Activated T-helper 17 cell treated with anti-CD3 and anti-CD28 coated beads, Interleukin-2, amount 50 U/mL, for 72 hours (primary cell): Measurements from ENCODE around the gene GPR146. TPM values are rescaled to one million over a fixed set of nuclear protein-coding genes. Genes with fewer than 3 reads are reported as not detected.

Source experiments
- ATAC-seq: fragments of 150-1000 bp; cut with Tn5 transposase; replicated peaks from 2 replicates; pipeline ENCODE4 v1.10.0; 2021; ENCODE audit warnings: mild to moderate bottlenecking, moderate library complexity
- H3K27ac Mint-ChIP-seq: one replicate; pipeline ENCODE4 v1.8.0; 2022; ENCODE audit warnings: mixed read lengths
- H3K27me3 Mint-ChIP-seq: one replicate; pipeline ENCODE4 v1.8.0; 2022; ENCODE audit warnings: mixed read lengths
- H3K36me3 Mint-ChIP-seq: one replicate; pipeline ENCODE4 v1.8.0; 2022; ENCODE audit warnings: low read depth, mild to moderate bottlenecking, mixed read lengths
- H3K4me1 Mint-ChIP-seq: one replicate; pipeline ENCODE4 v1.8.0; 2022; ENCODE audit warnings: mixed read lengths
- H3K4me3 Mint-ChIP-seq: one replicate; pipeline ENCODE4 v1.8.0; 2022; ENCODE audit warnings: mild to moderate bottlenecking, mixed read lengths
- H3K9me3 Mint-ChIP-seq: one replicate; pipeline ENCODE4 v1.8.0; 2022; ENCODE audit warnings: mixed read lengths
- total RNA-seq, 2 donors: library from RNA; stranded (reverse); gene quantifications; one replicate each; pipeline ENCODE4 v1.2.3, GENCODE V29; 2022

GPR146 gene
- total RNA-seq, 2 donors from 2014 or later = 2.0 to 14.9 TPM

DNA sequence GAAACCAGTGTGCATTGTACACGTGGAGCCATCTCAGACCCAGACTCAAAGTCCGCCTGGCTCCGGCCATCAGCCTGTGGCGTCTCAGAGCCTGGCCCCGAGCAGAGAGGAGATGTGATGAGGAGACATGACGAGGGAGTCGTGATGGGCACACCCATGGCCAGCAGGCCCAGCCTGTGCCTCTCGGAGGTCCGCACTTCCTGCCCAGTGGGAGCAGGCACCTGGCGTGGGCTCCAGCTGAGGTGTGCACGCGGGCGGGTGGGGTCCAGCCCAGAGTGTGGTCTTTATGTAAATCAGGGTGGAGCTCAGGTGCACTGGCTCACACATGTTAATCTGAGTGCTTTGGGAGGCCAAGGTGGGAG, 26.0 kb upstream of the GPR146 start:
- H3K27me3 Mint-ChIP-seq = no peaks in the 10 kb centered on the region
- H3K27ac Mint-ChIP-seq = peak overlapping the region; percentile 32
- H3K4me3 Mint-ChIP-seq = no peak overlapping the region
- peaks cover 7% of the 10 kb centered on the region for H3K36me3 Mint-ChIP-seq
- no peak for ATAC-seq
- peaks cover 5% of the 10 kb centered on the region for H3K4me1 Mint-ChIP-seq
- H3K9me3 Mint-ChIP-seq = no peaks in the 10 kb centered on the region

GRCh38 chr7:1019255-1019785, 25.0 kb upstream of the GPR146 start:
- H3K4me3 Mint-ChIP-seq = no peak overlapping the region
- H3K36me3 Mint-ChIP-seq = peaks cover 7% of the 10 kb centered on the region
- no peak for ATAC-seq
- no peaks in the 10 kb centered on the region for H3K9me3 Mint-ChIP-seq
- H3K27ac Mint-ChIP-seq = no peak overlapping the region
- H3K4me1 Mint-ChIP-seq = peaks cover 5% of the 10 kb centered on the region
- no peaks in the 10 kb centered on the region for H3K27me3 Mint-ChIP-seq

DNA sequence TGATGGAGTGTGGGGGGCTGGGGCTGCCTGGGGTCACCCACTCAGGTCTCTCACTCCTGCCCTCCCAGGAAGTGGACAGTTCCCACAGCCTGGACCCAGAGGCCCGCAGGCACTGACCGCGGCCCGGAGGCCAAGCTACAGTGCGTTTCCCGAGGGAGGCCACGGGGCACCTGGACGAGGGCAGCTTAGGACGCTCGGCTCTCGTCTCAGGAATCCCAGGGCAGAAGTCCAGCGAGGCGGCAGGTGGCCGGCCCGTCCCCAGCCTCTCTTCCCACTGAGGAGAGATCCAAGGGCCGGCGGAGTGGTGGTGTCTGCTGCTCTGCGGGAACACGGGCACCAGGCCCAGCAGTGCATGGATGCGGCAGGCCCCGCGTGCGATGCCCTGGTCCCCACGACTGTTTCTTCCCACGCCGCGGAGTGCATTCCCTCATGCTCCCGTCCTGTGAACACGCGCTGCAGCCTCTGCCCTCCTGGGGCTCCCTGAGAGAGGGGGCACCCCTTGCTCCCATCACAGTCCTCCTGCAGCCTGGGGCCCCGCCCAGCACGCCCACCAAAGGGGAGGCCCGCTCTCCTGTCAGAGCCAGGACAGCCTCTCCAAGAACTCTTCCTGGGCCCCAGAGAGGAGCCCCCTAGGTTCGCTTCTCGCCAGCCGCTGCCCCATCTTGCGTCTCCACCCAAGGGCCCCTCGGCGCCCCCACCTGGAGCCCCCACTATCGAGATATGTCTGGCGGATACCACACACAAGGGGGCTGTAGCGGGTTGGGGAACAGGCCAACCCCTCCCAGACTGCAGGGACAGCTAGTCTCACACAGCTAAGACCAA, 24.3 kb upstream of the GPR146 start:
- Mint-ChIP-seq H3K4me3 (no peak overlapping the region), H3K36me3 (peaks cover 7% of the 10 kb centered on the region), H3K9me3 (no peaks in the 10 kb centered on the region), H3K27me3 (no peaks in the 10 kb centered on the region), H3K4me1 (peaks cover 5% of the 10 kb centered on the region), H3K27ac (no peak overlapping the region)
- ATAC-seq = no peak

GRCh38 chr7:1020849-1021251, 23.5 kb upstream of the GPR146 start:
- H3K9me3 Mint-ChIP-seq = no peaks in the 10 kb centered on the region
- peaks cover 5% of the 10 kb centered on the region for H3K4me1 Mint-ChIP-seq
- H3K36me3 Mint-ChIP-seq = peaks cover 7% of the 10 kb centered on the region
- H3K4me3 Mint-ChIP-seq = no peak overlapping the region
- H3K27me3 Mint-ChIP-seq = no peaks in the 10 kb centered on the region
- H3K27ac Mint-ChIP-seq = no peak overlapping the region
- ATAC-seq = no peak

DNA sequence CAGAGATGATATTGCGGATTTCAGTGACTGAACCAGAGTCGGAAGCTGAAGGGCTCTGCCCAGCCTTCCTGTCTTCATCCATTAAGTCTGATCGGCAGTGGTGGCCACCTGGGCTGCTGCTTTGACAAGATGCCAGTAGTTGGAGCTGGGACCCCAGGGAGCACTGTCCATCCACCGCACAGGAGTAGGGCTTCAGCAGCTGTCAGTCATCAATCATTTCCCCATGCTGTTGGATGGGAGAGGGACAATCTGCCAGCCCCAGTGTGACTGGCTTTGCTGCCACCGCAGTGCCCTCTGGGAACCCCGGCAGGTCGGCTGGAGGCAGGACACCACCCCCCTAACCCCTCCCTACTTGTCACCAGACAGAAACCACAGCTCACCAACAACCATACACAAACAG, 23.0 kb upstream of the GPR146 start:
- Mint-ChIP-seq H3K27me3 (no peaks in the 10 kb centered on the region), H3K9me3 (no peaks in the 10 kb centered on the region), H3K27ac (peak overlapping the region; percentile 36), H3K4me1 (peaks cover 5% of the 10 kb centered on the region), H3K36me3 (peaks cover 7% of the 10 kb centered on the region), H3K4me3 (no peak overlapping the region)
- ATAC-seq = no peak

- Mint-ChIP-seq H3K36me3 (peaks cover 7% of the 10 kb centered on the region), H3K27me3 (no peaks in the 10 kb centered on the region), H3K27ac (no peak overlapping the region), H3K9me3 (no peaks in the 10 kb centered on the region), H3K4me3 (no peak overlapping the region), H3K4me1 (peaks cover 5% of the 10 kb centered on the region)
- ATAC-seq = no peak
These were observed 22.4 kb upstream of the GPR146 start for GRCh38 chr7:1021931-1022330.

GRCh38 chr7:1022356-1022755, 22.0 kb upstream of the GPR146 start:
- no peak for ATAC-seq
- peaks cover 7% of the 10 kb centered on the region for H3K36me3 Mint-ChIP-seq
- H3K4me3 Mint-ChIP-seq = no peak overlapping the region
- no peaks in the 10 kb centered on the region for H3K27me3 Mint-ChIP-seq
- peaks cover 5% of the 10 kb centered on the region for H3K4me1 Mint-ChIP-seq
- no peaks in the 10 kb centered on the region for H3K9me3 Mint-ChIP-seq
- no peak overlapping the region for H3K27ac Mint-ChIP-seq

DNA sequence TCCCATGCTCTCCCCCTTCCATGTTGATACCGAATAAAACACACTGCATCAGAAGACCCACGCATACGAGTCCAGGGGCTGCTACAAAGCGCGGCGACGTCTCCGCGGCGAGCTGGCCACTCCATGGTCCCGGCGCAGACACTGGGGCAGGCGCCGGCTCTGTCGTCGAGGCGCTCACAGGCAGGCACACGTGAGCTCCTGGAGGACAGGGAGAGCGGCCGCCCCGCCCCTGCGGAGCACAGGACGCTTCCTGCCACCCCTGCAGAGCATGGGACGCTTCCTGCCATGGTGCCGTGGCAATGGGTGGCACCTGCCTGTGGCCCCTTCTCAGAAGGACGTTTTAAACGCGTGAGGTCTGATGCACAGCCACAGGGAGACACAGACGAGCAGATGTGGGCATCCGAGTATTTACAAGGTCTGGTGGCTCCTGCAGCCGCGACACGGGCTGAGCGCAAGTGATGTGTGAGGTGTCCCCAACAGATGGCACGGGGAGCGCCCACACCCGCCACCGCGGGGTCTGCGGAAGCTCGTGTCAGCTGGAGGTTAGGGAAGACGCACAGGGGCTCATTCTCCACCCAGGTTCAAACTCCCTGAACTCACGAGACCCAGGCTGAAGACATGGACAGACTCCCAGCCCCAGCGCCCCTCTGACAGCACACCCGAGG, 21.4 kb upstream of the GPR146 start:
- Mint-ChIP-seq H3K9me3 (no peaks in the 10 kb centered on the region), H3K4me1 (peaks cover 5% of the 10 kb centered on the region), H3K36me3 (peaks cover 7% of the 10 kb centered on the region), H3K4me3 (no peak overlapping the region), H3K27me3 (no peaks in the 10 kb centered on the region), H3K27ac (peak overlapping the region; percentile 39)
- no peak for ATAC-seq

- Mint-ChIP-seq H3K27me3 (no peaks in the 10 kb centered on the region), H3K4me3 (no peak overlapping the region), H3K4me1 (peaks cover 5% of the 10 kb centered on the region), H3K36me3 (peaks cover 7% of the 10 kb centered on the region), H3K27ac (no peak overlapping the region), H3K9me3 (no peaks in the 10 kb centered on the region)
- ATAC-seq = no peak
These were observed 20.0 kb upstream of the GPR146 start for GRCh38 chr7:1024331-1024841.

- no peaks in the 10 kb centered on the region for H3K9me3 Mint-ChIP-seq
- H3K4me3 Mint-ChIP-seq = no peak overlapping the region
- peaks cover 7% of the 10 kb centered on the region for H3K36me3 Mint-ChIP-seq
- no peak for ATAC-seq
- H3K27me3 Mint-ChIP-seq = no peaks in the 10 kb centered on the region
- no peak overlapping the region for H3K27ac Mint-ChIP-seq
- H3K4me1 Mint-ChIP-seq = peaks cover 5% of the 10 kb centered on the region
These were observed 19.2 kb upstream of the GPR146 start for GRCh38 chr7:1024876-1025742.

DNA sequence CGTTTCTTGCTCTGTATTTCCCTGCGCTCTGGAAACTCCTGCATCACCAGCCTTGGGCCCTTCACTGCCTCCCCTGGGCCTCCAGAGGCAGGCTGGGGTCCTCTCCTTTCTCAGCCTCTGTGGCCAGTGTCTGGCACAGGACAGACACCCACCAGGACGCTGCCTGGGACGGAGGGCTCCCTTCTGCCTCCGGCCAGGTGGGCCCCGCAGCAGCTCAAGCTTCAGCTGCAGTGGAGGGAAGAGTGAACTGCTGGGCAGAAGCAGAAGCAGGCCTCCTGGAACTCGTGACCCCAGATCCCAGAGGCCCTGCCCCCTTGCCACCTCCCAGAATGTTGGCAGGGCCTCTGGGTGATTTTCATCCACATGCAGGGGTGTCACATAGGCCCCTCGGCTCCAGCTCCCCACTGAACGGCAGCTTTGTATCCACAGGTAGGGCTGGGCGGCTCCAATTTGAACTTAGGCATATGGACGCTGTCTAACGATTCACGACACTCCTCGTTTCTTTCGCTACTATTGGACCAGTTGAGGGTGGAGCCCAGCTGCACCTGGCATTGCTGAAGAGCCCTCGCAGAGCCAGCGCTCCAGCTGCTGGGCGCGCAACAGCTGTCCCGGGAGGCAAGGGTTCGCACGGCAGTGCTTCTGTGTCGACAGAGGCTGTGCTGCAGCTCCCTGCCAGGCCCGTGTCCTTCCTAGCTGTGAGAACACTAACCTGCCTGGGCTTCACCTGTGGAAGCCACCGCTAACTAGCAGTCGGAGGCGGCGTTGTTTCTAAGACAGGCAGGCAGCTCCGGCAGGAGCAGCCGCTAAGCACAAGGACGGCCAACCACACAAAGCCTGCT, 18.4 kb upstream of the GPR146 start:
- peaks cover 5% of the 10 kb centered on the region for H3K4me1 Mint-ChIP-seq
- no peak for ATAC-seq
- peak overlapping the region; percentile 16 for H3K27ac Mint-ChIP-seq
- H3K4me3 Mint-ChIP-seq = no peak overlapping the region
- H3K36me3 Mint-ChIP-seq = peaks cover 7% of the 10 kb centered on the region
- H3K27me3 Mint-ChIP-seq = no peaks in the 10 kb centered on the region
- H3K9me3 Mint-ChIP-seq = no peaks in the 10 kb centered on the region

GRCh38 chr7:1026721-1027161, 17.6 kb upstream of the GPR146 start:
- peaks cover 5% of the 10 kb centered on the region for H3K4me1 Mint-ChIP-seq

GRCh38 chr7:1027242-1028043, 16.9 kb upstream of the GPR146 start:
- Mint-ChIP-seq H3K27me3 (no peaks in the 10 kb centered on the region), H3K4me3 (peak overlapping the region; percentile 41), H3K27ac (no peak overlapping the region), H3K36me3 (peaks cover 4% of the 10 kb centered on the region), H3K4me1 (peaks cover 5% of the 10 kb centered on the region), H3K9me3 (no peaks in the 10 kb centered on the region)
- no peak for ATAC-seq

More at GRCh38 chr7:1026721-1027161, 17.6 kb upstream of the GPR146 start:
- H3K27ac Mint-ChIP-seq = no peak overlapping the region
- H3K36me3 Mint-ChIP-seq = peaks cover 7% of the 10 kb centered on the region
- no peaks in the 10 kb centered on the region for H3K9me3 Mint-ChIP-seq
- no peak for ATAC-seq
- no peaks in the 10 kb centered on the region for H3K27me3 Mint-ChIP-seq
- H3K4me3 Mint-ChIP-seq = peak overlapping the region; percentile 41
